Measurements from ENCODE around the gene GPR135. TPM values are rescaled to one million over a fixed set of nuclear protein-coding genes. Genes with fewer than 3 reads are reported as not detected.

GPR135 gene
- total RNA-seq, 2 experiments from 2014 or later: 0.81 to 0.91 TPM

DNA sequence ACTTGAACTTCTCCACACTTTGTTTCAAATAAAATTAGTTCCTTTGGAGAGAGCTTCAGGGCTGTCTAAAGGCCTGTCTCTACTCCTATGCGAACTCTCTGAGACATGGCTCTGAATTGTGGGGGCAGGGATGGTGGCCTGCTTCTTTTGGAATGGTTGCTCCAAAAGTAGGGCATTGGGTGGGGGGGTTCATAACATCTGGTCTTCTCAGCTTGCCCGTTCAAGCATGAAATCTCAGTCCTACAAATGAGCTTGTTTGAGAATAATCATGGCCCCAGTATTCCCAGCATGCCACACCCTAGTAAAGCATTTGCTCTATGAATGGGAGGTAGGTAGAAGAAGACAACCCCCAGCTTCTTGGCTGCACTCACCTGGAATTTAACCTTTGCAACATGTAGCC lies 6.7 kb downstream of the GPR135 start:
- TF ChIP-seq, protein P1, sequence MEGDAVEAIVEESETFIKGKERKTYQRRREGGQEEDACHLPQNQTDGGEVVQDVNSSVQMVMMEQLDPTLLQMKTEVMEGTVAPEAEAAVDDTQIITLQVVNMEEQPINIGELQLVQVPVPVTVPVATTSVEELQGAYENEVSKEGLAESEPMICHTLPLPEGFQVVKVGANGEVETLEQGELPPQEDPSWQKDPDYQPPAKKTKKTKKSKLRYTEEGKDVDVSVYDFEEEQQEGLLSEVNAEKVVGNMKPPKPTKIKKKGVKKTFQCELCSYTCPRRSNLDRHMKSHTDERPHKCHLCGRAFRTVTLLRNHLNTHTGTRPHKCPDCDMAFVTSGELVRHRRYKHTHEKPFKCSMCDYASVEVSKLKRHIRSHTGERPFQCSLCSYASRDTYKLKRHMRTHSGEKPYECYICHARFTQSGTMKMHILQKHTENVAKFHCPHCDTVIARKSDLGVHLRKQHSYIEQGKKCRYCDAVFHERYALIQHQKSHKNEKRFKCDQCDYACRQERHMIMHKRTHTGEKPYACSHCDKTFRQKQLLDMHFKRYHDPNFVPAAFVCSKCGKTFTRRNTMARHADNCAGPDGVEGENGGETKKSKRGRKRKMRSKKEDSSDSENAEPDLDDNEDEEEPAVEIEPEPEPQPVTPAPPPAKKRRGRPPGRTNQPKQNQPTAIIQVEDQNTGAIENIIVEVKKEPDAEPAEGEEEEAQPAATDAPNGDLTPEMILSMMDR (IDR thresholded peaks at IDR 0.05): no peak
- no peak overlapping the region for H3K27ac Mint-ChIP-seq

DNA sequence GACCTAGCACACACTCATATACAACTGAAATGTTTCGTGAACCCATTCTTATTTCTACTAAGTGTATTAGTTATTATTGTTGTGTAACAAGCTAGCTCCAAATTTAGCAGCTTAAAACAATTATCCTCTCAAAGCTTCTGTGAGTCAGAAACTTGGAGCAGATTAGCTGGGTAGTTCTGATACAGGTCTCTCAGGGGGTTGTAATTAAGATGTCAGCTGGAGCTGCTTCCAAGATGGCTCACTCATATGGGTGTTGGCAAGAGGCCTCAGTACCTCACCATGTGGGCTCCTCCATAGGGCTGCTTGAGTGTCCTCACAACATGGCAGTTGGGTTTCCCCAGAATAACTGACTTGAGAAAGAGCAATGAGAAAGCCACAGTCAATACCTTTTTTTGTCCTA lies 9.8 kb downstream of the GPR135 start:
- intact Hi-C loops (cut with DNase I, micrococcal nuclease): loop anchor here in 1 of 2 experiments (5.0 kb wide), 1 partner anchor 37 kb away; no protein-coding TSS in a partner anchor
- TF ChIP-seq, protein P1 (IDR thresholded peaks at IDR 0.05): no peak
- Mint-ChIP-seq H3K9me3 (no peaks in the 10 kb centered on the region), H3K36me3 (ENCODE audit: low read depth) (peaks cover 15% of the 10 kb centered on the region), H3K4me1 (ENCODE audit: low read depth) (no peaks in the 10 kb centered on the region), H3K27ac (no peak overlapping the region), H3K4me3 (no peak overlapping the region), H3K27me3 (peaks cover 2% of the 10 kb centered on the region)
- no peaks in the 10 kb centered on the region for H3K27me3 ChIP-seq (ENCODE audit: control insufficient read depth in 1 of 2, insufficient read depth in 2 of 2, low read length in 2 of 2)
- ChIA-PET POLR2A (no interaction called here), CTCF (no interaction called here)
- H3K4me1 ChIP-seq (ENCODE audit: insufficient read depth, low read length): no peaks in the 10 kb centered on the region
- DNase-seq (no peak), ATAC-seq (ENCODE audit: poor library complexity) (no peak)
- no peak overlapping the region for H3K4me3 ChIP-seq (ENCODE audit: low read length)
- H3K36me3 ChIP-seq (ENCODE audit: insufficient read depth, low read length): no peaks in the 10 kb centered on the region
- H3K9me3 ChIP-seq (ENCODE audit: control insufficient read depth in 1 of 2, insufficient read depth in 1 of 2, low read length in 2 of 2): no peaks in the 10 kb centered on the region
- no peak overlapping the region for H3K27ac ChIP-seq (ENCODE audit: low read depth in 1 of 2, low read length in 2 of 2)

More for the DNA sequence above, 6.7 kb downstream of the GPR135 start:
- POLR2A ChIA-PET: no interaction called here
- Histone ChIP-seq H3K9me3 (ENCODE audit: control insufficient read depth in 1 of 2, insufficient read depth in 1 of 2, low read length in 2 of 2) (no peaks in the 10 kb centered on the region), H3K4me3 (ENCODE audit: low read length) (no peak overlapping the region), H3K36me3 (ENCODE audit: insufficient read depth, low read length) (no peaks in the 10 kb centered on the region), H3K4me1 (ENCODE audit: insufficient read depth, low read length) (peaks cover under 1% of the 10 kb centered on the region), H3K27ac (ENCODE audit: low read depth in 1 of 2, low read length in 2 of 2) (no peak overlapping the region), H3K27me3 (ENCODE audit: control insufficient read depth in 1 of 2, insufficient read depth in 2 of 2, low read length in 2 of 2) (no peaks in the 10 kb centered on the region)
- intact Hi-C loops (cut with DNase I, micrococcal nuclease): loop anchor here in 1 of 2 experiments (5.0 kb wide), 1 partner anchor 34 kb away; no protein-coding TSS in a partner anchor
- ATAC-seq (ENCODE audit: poor library complexity): no peak
- CTCF ChIA-PET: no interaction called here
- Mint-ChIP-seq H3K36me3 (ENCODE audit: low read depth) (peaks cover 15% of the 10 kb centered on the region), H3K9me3 (no peaks in the 10 kb centered on the region), H3K4me3 (no peak overlapping the region), H3K27me3 (peaks cover 10% of the 10 kb centered on the region), H3K4me1 (ENCODE audit: low read depth) (no peaks in the 10 kb centered on the region)
- no peak for DNase-seq

DNA sequence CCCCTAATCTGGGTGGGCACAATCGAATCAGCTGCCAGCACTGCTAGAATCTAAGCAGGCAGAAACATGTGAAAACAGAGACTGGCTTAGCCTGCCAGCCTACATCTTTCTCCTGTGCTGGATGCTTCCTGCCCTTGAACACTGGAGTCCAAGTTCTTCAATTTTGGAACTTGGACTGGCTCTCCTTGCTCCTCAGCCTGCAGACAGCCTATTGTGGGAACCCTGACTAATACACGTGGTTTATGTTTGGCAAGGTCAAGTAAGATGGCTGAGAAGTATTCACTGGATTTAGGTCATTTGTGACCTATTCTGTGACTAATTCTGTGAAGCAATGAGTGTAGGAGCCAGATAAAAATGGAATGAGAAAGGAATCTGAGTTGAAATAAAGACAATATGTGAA lies 11.0 kb downstream of the GPR135 start:
- TF ChIP-seq, protein P1 (IDR thresholded peaks at IDR 0.05): no peak
- ATAC-seq (ENCODE audit: poor library complexity): no peak
- POLR2A ChIA-PET: no interaction called here

More for the DNA sequence above, 11.0 kb downstream of the GPR135 start:
- Histone ChIP-seq H3K27me3 (ENCODE audit: control insufficient read depth in 1 of 2, insufficient read depth in 2 of 2, low read length in 2 of 2) (no peaks in the 10 kb centered on the region), H3K9me3 (ENCODE audit: control insufficient read depth in 1 of 2, insufficient read depth in 1 of 2, low read length in 2 of 2) (no peaks in the 10 kb centered on the region), H3K4me1 (ENCODE audit: insufficient read depth, low read length) (no peaks in the 10 kb centered on the region), H3K4me3 (ENCODE audit: low read length) (no peak overlapping the region), H3K36me3 (ENCODE audit: insufficient read depth, low read length) (no peaks in the 10 kb centered on the region), H3K27ac (ENCODE audit: low read depth in 1 of 2, low read length in 2 of 2) (no peak overlapping the region)
- H3K4me3 Mint-ChIP-seq: no peak overlapping the region
- DNase-seq: no peak
- H3K36me3 Mint-ChIP-seq (ENCODE audit: low read depth): peaks cover 15% of the 10 kb centered on the region
- no peak overlapping the region for H3K27ac Mint-ChIP-seq
- no peaks in the 10 kb centered on the region for H3K27me3 Mint-ChIP-seq
- CTCF ChIA-PET: no interaction called here
- intact Hi-C loops (cut with DNase I, micrococcal nuclease): no loop called here
- H3K9me3 Mint-ChIP-seq: no peaks in the 10 kb centered on the region
- no peaks in the 10 kb centered on the region for H3K4me1 Mint-ChIP-seq (ENCODE audit: low read depth)
